Islet of Langerhans (tissue), 1 donor: Measurements from ENCODE around the gene SLAMF6.

Experiments
- FAIRE-seq: peaks from one replicate; lab custom pipeline; 2011; peaks lifted over from hg19 to GRCh38; lab: Jason Lieb, UNC

SLAMF6 gene

DNA sequence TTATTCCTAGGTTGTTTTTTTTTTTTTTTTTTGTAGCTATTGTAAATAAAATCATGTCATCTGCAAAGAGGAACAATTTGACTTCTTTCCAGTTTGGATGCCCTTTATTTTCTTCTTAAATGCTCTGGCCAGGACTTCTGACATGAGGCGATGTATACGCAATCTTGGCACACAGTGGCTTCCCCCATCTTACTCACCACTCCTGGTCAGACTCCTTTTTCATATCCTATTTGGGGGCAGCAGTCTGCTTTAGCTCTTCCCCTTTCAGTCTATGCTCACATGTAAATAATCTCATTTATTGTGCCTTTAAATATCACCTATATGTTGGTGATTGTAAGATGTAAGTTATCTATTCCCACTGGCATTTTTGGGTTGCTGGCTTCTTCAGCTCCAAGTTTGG, 56.1 kb downstream of the SLAMF6 start:
- FAIRE-seq, result no peak

DNA sequence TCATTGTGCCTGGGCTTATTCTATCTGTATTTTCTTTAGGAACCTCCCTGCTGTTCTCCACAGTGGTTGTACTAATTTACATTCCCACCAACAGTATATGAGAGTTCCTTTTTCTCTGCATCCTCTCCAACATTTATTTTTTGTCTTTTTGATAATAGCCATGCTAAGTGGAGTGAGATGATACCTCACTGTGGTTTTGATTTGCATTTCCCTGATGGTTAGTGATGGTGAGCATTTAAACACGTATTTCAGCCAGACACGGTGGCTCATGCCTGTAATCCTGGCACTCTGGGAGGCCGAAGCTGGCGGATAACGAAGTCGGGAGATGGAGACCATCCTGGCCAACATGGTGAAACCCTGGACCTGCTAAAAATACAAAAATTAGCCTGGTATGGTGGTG, 57.9 kb downstream of the SLAMF6 start:
- FAIRE-seq, result no peak

DNA sequence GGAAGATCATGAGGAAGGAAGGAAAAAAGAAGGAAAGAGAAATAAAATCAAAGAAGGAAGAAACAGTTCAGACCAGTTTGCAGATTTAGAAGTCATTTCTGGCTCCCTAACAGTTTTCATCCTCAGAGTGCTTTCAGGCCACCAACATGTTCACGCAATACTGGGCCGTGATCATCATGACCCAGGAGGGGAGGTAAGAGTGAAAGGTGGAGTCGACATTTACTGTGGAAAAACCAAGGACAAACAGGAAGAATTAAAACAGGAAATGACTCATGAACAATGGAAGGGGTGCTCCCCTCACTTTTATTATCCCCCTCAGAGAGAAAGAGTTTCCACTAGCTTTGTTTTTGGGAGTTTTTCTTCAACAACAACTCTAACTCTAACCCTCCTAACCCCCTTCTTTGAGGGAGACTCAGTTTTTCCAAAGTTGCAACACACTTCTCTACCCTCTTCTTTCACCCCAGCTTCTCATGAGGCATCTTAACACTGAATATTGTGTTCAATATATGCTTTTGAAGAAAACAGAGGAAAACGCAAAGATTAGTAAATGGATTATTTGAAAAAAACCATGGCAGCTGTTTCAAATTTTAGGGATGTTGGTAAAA, 62.3 kb downstream of the SLAMF6 start:
- no peak for FAIRE-seq

DNA sequence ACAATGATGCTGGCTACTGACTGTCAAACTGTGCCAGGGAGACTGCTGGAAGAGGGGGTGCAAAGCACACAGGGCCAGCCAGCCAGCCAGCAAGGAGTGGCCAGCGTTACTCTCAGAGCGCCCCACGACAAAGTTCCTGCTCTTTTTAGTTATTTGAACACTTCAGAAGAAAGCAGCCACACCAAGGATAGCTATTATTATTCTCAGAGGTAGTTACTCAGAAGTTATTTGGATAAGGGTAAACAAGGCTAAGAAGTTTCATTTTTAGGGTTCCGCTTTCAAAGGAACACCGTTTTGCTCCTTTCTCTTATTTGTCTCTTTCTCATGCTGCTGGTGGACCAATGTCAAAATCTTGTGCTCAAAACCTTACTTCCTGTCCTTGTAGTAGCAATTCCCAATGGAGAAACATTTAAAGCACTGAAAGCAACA, 62.8 kb downstream of the SLAMF6 start:
- no peak for FAIRE-seq

DNA sequence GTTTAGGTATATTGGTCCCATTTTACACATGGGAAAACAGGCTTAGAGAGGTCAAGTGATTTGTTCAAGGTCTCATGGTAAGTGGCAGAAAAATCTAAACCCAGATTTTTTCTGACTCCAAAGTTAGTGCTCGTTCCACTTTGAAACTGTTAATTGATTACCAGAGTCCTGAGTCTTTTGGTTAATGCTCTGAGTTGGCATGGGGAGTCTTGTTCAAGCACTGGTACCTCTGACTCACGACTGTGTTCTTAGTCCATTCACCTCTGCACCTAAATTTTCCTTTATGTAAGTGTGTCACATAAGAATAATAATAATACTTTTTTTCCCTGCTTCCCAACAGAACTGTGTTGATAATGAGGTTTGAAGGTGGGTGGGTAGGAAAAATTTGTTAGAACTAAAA, 63.4 kb downstream of the SLAMF6 start:
- no peak for FAIRE-seq

DNA sequence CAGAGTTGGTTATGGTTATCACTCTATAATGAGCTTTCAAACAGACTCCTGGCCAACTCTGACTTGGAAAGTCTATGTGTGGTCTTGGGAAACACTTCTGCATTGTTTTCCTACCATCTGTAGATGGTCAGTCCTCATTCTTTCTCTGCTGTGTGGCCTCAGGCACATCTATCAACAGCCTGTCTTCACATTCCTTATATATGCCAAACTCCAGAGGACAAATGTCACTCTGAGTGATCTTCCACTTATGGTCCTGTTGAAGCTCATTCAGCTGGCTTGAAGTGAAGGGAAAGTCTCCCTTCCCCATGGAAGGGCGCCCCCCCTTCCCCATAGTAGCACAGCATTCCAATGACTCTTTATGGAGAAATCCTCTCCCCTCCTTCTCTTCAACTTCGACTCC, 64.0 kb downstream of the SLAMF6 start:
- no peak for FAIRE-seq

DNA sequence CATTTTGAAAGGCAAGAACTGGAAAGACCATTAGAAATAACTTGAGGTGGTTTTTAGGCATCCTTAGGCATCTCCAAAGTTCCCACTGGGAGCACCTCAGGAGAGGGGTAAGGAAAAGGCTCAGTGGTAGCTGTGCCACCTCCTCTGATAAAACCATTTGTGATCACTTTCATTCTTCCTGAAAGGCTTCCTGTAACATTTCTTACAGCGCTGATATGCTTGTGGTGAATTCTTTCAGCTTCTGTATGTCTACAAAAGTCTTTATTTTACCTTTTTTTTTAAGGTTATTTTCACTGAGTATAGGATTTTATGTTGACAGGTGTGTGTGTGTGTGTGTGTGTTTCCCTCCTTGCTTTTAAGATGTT, 67.9 kb downstream of the SLAMF6 start:
- FAIRE-seq, result no peak

DNA sequence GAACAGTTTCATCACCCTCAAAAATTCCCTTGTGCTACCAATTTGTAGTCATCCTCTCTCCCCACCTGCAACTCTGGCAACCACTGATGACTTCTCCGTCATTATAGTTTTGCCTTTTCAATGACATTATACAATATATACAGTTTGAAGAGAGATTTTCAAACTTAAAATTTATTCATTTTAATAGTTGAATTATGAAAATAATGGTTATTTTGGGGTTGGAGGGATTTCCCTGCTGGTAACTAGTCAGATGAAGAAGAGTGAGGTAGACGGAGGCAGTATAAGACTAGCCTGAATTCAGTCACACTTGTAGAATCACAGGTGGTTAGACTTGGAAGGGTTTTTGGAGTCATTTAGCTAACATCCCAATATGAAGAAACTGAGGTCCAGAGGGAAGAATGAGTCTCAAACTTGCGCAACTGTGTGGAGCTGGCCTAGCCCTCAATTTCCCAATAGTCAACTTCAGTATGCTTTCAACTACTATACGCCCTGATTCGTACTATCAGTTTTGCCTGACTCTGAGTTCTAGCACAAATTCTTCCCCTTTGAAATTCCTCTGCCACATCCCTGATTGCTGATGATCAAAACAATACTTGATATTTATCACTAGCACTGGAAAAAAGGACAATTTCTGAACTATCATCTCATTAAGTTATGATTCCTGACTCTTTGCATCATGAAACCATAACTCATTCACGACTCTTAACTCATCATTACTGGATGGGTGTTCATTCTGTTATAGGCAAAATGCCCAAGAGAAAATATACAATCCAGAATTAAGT, 68.5 kb downstream of the SLAMF6 start:
- FAIRE-seq, result no peak

DNA sequence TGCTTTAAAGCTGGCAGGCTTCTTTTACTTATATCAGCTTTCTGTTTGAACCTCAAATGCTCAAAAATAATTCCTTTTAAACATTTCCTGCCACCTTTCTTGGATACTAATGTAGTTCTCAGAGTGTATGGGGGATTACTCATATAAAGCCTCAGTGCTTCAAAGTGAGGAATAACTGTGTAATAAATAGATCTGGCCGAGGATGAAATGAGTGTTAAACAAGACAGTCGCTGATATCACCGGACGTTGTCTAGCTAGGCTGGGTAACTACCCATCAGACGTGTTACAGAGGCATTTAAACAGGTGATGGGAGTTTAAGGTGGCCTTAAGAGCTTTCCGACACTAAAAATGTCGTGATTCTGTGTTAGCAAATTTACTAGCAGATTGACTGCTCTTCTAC, 69.6 kb downstream of the SLAMF6 start:
- FAIRE-seq, result no peak

DNA sequence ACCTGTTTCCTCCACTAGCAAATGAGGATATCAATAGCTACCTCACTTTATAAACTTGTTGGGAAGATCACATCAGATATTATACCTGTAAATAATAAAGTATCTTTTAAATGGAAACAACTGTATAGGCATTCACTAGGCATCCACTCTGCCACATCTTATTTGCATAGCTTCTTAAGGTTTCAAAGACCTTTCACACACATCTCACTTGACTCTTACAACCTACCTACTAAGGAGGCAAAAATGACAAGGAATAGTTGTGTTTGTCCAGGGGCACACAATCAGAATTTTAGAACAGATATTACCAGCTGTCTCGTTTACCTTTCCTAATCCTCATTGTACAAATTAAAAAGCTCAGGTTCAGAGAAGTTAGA, 71.2 kb downstream of the SLAMF6 start:
- no peak for FAIRE-seq

DNA sequence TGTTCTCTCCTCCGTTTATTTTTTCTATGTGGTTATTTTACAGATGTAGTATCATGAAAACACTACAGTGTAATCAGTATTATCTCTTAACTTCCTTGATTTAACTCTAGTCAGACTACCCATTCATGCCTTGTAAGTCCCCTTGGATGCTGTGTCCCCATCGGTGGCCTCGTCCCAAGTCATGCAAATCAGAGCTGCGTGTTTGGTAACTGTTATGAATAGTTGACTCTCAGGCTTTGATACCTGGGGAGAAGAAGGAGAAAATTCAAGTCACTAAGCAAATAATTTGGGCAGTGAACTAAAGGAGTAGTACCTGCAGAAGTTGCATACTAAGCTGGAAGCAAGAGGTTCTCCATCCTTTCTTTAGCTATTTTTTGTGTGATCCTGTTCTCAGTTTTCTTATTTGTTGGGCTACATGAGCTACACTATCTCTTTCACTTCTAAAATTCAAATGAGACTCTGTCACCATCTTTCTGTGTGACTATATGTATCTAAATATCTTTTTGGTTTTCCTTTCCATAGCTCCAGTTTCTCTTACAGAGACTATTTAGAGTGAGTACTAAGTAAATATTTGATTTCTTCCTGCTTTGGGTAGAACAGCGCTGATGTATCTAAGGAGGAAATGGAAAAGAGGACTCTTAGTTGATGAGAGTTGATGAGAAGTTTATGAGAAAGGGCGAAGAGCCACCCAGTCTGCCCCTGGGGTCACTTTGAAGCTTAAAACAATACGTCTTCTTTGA, 71.8 kb downstream of the SLAMF6 start:
- no peak for FAIRE-seq

DNA sequence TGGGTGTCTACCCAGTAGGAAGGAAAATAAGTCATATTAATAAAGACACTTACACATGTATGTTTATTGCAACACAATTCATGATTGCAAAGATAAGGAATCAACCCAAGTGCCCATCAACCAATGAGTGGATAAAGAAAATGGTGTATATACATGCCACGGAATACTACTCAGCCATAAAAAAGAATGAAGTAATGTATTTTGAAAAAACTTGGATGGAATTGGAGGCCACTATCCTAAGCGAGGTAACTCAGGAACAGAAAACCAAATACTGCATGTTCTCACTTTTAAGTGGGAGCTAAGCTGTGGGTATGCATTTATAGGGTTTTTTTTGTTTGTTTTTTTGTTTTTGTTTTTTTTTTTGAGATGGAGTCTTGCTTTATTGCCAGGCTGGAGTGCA, 73.6 kb downstream of the SLAMF6 start:
- FAIRE-seq, result no peak

DNA sequence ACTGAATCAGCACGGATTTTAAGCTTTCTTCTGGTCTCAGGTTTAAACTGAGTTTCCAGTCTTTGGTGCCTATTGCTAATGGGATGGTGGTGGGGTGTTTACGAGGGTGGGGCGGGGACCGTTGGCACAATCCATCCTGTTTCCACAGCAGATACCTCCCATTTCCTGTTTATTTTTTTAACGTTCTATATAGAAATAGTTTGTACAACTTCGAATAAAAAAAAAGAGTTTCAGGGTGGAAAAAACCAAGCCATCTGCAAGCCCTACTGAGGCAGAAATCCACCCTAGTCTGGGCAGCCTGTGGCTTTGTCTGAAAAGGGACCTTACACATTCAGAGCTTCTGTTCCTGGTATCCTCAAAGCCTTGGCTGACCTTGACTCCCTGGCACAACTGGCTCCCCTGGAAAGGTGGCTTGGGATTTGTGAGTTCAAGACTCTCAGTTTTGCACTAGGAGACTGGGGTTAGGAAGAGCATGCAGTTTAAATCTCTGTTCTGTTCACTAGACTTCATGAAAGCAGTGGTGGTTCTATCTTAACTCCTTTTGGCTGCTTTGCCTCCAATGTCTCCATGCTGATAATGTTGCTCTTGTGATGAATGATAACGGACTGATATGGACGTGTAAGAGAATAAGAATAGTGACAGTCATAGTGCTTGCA, 76.0 kb downstream of the SLAMF6 start:
- FAIRE-seq, result no peak

DNA sequence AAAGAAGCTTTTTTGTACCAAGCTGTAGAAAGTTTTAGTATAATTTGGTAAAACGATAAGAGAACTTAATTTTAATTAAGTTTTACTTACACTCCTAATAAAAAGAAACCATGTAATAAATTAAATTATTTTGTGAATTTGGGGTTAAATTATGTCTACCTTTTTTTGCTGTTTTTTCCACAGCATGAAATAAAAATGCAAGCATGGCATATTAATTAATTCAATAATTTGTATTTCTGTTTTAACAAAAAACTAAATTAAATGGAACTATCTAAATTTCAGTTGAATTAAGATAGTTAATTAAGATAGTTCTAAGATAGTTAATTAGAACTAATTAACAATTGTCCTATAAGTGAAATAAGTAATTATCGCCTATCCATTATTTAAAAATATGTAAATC, 83.3 kb downstream of the SLAMF6 start:
- no peak for FAIRE-seq

DNA sequence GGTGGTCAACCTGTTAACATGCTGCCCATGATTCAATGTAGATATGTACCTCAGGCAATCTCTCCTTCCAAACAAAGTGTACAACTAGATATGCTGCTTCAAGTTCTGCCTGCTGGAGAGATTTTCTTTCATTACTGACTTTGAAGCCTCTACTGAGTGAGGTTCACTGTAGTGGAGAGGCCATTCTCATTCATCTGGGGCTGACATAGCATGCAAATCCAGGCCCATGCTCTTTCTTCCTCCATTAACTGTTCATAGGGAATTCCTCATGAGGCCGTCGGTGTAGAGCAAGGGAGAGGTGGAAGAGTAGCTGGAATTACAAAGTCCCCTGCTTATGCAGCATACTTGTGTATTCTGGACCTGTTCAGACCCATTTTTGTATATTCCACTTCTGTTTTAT, 84.1 kb downstream of the SLAMF6 start:
- FAIRE-seq, result no peak

DNA sequence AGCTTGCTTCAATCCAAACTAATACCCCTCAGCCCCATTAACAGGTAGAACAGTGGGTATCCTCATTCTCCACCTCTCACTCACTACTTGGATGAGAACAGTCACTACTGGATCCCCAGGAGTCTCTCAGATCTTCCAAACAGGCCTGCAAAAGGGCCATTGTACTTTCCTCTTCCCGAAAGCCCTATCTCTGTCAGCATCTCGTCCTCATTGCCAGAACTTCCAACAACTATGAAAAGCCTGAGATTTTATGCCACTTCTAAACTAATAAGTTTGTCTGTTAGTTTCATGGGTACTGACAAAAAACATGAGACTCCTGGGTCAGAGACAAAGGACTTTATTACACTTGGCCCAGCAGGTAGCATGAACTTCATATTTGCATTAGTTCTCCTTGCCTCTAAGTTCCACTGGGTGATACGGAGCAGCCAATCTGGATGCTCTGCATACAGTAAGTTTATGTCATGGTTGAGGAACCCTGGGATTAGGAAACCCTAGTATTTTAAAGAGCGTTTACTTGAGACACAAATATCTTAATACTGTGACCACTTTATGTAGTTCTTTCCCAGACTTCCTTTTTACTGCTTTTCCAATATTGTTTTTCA, 84.6 kb downstream of the SLAMF6 start:
- no peak for FAIRE-seq

DNA sequence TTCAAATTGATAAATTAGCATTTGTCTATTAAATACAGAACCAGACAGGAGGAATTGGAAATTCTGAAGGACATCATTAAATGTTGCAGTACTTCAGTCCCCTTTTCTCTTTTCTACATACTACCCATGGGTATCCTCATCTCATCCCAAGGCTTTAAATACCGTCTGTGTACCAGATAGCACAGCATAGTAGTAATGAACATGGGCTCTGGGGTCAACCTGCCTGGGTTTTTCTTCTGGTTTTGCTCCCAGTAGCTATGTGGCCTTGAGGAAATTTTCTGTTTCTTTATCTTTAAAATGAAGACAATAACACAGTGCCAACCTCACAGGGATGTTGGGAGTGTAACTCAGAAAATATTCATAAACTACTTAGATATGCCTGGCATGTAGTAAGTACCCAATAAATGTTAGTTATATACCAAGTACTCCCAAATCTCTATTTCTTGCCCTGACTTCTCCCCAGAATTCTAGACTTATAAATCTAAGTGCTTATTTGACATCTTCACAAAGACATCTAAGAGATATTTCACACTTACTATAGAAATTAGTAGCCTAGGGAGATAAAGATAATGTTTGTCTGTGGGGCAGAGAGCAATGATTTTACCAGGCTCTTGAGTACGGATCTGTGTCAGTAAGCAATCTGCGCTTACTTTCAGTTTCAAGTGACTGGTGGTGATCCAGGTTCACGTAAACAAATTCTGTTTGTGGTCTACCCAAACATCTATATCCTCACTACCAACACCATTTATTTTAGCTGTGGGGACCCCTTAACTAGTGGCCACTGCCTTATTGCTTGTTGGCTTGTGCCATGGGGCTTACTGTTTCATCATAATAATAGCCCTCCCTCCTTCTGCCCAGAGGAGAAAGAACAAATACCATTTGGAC, 85.4 kb downstream of the SLAMF6 start:
- FAIRE-seq, result no peak

DNA sequence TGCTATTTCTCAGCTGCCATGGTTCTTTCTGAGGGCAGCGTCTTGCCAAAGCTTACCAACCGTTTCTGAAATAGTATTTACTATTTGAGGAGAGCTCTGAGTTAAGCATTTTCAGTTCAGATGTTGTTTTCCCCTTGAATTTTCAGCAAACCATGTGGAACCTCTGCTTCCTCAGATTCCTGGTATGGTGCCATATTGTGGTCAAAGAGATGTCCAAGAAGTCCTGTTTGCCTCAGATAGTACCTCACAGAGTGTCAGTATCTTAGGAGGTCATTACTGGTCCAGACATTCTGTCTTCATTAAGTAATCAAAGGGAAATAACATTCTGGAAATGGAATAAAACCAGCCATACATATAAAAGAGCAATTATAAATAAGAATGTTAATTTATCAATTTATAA, 86.1 kb downstream of the SLAMF6 start:
- FAIRE-seq, result no peak
